Calu3 (cell line): ENCODE measurements around the gene NUPR1. TPM values are rescaled to one million over a fixed set of nuclear protein-coding genes. Genes with fewer than 3 reads are reported as not detected.

Source experiments
- BruUV-seq: library from RNA; stranded (reverse); fragments of 400-500 nt; replicated peaks from 2 replicates; lab custom pipeline; 2021; lab: Mats Ljungman, UMichigan
- CTCF ChIA-PET: fragments of 300-600 bp; sonication (Branson Sonifier 250); formaldehyde crosslinking; loops from one replicate; lab custom pipeline; 2022; ENCODE audit warnings: antibody characterized with exemption; lab: Charles Lee
- DNase-seq: peaks from one replicate; pipeline ENCODE4 v3.0.0; 2022
- H3K27ac Mint-ChIP-seq: one replicate; pipeline ENCODE4 v1.8.0; 2022; ENCODE audit warnings: mixed read lengths; ENCODE audit not compliant: unreplicated experiment
- H3K27me3 Mint-ChIP-seq: one replicate; pipeline ENCODE4 v1.8.0; 2022; ENCODE audit warnings: mixed read lengths; ENCODE audit not compliant: unreplicated experiment
- H3K36me3 Mint-ChIP-seq: one replicate; pipeline ENCODE4 v1.8.0; 2022; ENCODE audit warnings: mild to moderate bottlenecking, moderate library complexity, mixed read lengths; ENCODE audit not compliant: insufficient read depth, unreplicated experiment
- H3K4me1 Mint-ChIP-seq: one replicate; pipeline ENCODE4 v1.8.0; 2022; ENCODE audit warnings: mild to moderate bottlenecking, low read depth, mixed read lengths; ENCODE audit not compliant: unreplicated experiment
- H3K4me3 Mint-ChIP-seq: one replicate; pipeline ENCODE4 v1.8.0; 2022; ENCODE audit warnings: mild to moderate bottlenecking, low read depth, moderate library complexity, mixed read lengths; ENCODE audit not compliant: unreplicated experiment
- H3K9me3 Mint-ChIP-seq: one replicate; pipeline ENCODE4 v1.8.0; 2022; ENCODE audit warnings: low read depth, mixed read lengths; ENCODE audit not compliant: unreplicated experiment
- intact Hi-C: fragments of 100-400 bp; cut with micrococcal nuclease; formaldehyde crosslinking; loops from one replicate; pipeline ENCODE4 v1.10.0; 2022; ENCODE audit not compliant: unreplicated experiment
- total RNA-seq: library from RNA; stranded (reverse); gene quantifications from 2 replicates; pipeline ENCODE4 v1.2.3, GENCODE V29; 2022
- TF ChIP-seq, protein P1 (sequence below): fragments of 200-600 bp; IDR thresholded peaks from one replicate; pipeline ENCODE4 v1.8.0; 2022; ENCODE audit warnings: antibody characterized with exemption; ENCODE audit not compliant: unreplicated experiment

Gene NUPR1
- total RNA-seq, 1 experiment from 2014 or later: 0.73 TPM

DNA sequence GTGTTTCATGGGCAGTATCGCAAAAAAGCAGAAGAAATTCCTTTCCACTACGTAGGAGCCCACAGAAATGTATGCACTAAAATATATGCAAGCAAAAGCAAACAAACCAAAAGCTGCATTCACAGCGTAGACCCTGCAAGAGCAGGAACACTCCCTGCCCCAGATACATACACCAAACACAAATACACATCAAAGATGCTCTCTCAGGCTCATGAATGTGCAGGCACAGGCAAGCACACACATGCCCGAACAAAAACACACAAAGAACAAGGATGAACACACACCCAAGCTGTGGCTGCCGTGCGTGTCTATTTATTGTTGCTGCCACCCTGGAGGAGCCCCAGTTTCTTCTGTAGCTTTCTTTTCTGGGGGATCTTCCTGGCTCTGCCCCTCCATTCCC is 1.7 kb downstream of the NUPR1 start:
- Mint-ChIP-seq H3K9me3 (no peaks in the 10 kb centered on the region), H3K4me3 (no peak overlapping the region), H3K27me3 (no peaks in the 10 kb centered on the region), H3K4me1 (peaks cover 12% of the 10 kb centered on the region), H3K27ac (no peak overlapping the region), H3K36me3 (no peaks in the 10 kb centered on the region)
- no TSS peak for BruUV-seq
- CTCF ChIA-PET: no interaction called here
- DNase-seq: no peak
- TF ChIP-seq, protein P1, sequence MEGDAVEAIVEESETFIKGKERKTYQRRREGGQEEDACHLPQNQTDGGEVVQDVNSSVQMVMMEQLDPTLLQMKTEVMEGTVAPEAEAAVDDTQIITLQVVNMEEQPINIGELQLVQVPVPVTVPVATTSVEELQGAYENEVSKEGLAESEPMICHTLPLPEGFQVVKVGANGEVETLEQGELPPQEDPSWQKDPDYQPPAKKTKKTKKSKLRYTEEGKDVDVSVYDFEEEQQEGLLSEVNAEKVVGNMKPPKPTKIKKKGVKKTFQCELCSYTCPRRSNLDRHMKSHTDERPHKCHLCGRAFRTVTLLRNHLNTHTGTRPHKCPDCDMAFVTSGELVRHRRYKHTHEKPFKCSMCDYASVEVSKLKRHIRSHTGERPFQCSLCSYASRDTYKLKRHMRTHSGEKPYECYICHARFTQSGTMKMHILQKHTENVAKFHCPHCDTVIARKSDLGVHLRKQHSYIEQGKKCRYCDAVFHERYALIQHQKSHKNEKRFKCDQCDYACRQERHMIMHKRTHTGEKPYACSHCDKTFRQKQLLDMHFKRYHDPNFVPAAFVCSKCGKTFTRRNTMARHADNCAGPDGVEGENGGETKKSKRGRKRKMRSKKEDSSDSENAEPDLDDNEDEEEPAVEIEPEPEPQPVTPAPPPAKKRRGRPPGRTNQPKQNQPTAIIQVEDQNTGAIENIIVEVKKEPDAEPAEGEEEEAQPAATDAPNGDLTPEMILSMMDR: no peak
- intact Hi-C loops: no loop called here

DNA sequence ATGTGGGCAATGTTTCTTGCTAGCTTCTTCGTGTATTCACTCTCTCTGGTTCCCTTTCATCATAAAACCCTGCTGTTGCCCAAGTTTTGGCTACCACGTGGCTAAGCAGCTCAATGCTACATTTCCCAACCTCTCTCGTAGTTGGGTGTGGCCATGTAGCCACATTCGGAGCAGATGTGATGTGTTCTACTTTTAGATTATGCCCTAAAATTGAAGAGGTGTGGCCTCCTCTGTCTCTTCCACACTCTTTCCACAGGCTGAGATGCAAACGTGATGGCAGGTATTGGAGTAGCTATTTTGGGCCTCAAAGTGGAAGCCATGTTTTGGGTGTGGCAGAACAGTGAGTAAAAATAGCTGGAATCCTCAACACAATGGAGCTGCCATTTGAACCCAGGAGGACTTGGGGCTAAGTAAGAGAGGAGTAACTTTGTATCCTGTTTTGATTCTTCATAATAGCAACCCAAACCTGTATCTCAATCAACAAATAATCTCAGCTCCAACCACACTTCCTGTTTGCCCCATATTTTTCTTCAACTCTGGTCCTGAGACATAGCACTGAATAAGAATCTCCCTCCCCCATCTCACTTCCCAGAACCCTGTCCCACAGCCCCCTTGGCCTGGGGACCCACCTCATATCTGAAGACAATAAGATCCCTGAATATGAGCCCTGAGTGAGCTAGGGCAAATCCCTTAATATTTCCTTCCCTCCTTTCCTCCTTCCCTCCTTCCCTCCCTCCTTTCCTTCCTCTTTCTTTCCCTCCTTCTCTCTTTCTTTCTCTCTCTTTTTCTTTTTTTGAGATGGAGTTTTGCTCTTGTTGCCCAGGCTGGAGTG is 4.0 kb downstream of the NUPR1 start:
- Mint-ChIP-seq H3K27me3 (no peaks in the 10 kb centered on the region), H3K9me3 (no peaks in the 10 kb centered on the region), H3K36me3 (no peaks in the 10 kb centered on the region), H3K4me3 (no peak overlapping the region), H3K27ac (no peak overlapping the region), H3K4me1 (peaks cover 16% of the 10 kb centered on the region)
- no peak for DNase-seq
- CTCF ChIA-PET: interaction anchor here (0.5 to 0.6 kb wide), 2 partner anchors 34 to 59 kb away, joined by 4 to 6 read pairs; no protein-coding TSS in a partner anchor
- TF ChIP-seq, protein P1: no peak
- no TSS peak for BruUV-seq
- intact Hi-C loops: no loop called here

DNA sequence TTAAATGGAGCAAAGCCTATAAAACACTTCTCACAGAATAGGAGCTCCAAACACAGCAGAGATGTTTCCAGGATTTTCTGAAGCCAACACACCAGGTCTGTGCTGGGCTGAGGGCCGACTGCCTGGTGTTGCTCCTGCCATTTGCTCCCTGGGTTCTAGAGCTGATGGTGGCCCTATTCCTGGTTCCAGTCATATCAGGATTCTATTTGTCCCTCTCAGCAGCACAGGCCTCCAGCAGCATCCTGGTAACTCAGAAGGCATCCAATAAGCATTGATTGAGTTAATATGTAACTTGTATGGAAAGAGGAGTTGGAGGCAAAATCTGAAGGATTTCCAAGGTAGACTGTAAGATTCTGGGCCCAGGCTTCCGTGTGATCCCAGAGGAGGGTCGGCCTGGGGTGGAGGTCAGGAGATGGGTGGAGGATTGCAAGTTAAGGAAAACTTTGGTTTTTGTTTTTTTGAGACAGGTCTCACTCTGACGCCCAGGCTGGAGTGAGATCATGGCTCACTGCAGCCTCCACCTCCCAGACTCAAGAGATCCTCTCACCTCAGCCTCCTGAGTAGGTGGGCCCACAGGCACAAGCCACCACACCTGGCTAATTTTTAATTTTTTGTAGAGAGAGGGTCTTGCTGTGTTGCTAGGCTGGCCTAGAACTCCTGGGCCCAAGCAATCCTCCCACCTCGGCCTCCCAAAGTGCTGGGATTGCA is 5.7 kb downstream of the NUPR1 start:
- no peak for DNase-seq
- Mint-ChIP-seq H3K36me3 (no peaks in the 10 kb centered on the region), H3K27ac (no peak overlapping the region), H3K4me3 (no peak overlapping the region), H3K9me3 (no peaks in the 10 kb centered on the region), H3K4me1 (peaks cover 16% of the 10 kb centered on the region), H3K27me3 (no peaks in the 10 kb centered on the region)
- CTCF ChIA-PET: interaction anchor here (0.6 kb wide), 2 partner anchors 17 to 536 kb away, joined by 3 to 9 read pairs; no protein-coding TSS in a partner anchor
- TF ChIP-seq, protein P1: no peak
- intact Hi-C loops: no loop called here
- BruUV-seq: no TSS peak

- Mint-ChIP-seq H3K4me1 (peaks cover 16% of the 10 kb centered on the region), H3K4me3 (no peak overlapping the region), H3K27me3 (no peaks in the 10 kb centered on the region), H3K36me3 (no peaks in the 10 kb centered on the region), H3K27ac (no peak overlapping the region), H3K9me3 (no peaks in the 10 kb centered on the region)
- CTCF ChIA-PET: interaction anchor here (0.6 kb wide), 2 partner anchors 86 to 537 kb away, joined by 3 read pairs; no protein-coding TSS in a partner anchor
- intact Hi-C loops: no loop called here
- DNase-seq: peak; percentile 65
- no TSS peak for BruUV-seq
- TF ChIP-seq, protein P1: no peak
Measured at GRCh38 chr16:28531777-28532744, 6.7 kb downstream of the NUPR1 start.
